ENCODE data around the gene GRIP2.

Gene GRIP2

GRCh38 chr3:14538451-14539088, 1.6 kb downstream of the GRIP2 start:
- DNase-seq, result no peak

GRCh38 chr3:14537590-14538450, 2.3 kb downstream of the GRIP2 start:
- no peak for DNase-seq

GRCh38 chr3:14536837-14537589, 3.1 kb downstream of the GRIP2 start:
- DNase-seq, result no peak

GRCh38 chr3:14536055-14536815, 3.9 kb downstream of the GRIP2 start:
- no peak for DNase-seq

GRCh38 chr3:14535616-14536015, 4.5 kb downstream of the GRIP2 start:
- DNase-seq, result no peak

- no peak for DNase-seq
Measured at GRCh38 chr3:14534516-14535191, 5.5 kb downstream of the GRIP2 start.

GRCh38 chr3:14533457-14533958, 6.6 kb downstream of the GRIP2 start:
- no peak for DNase-seq

- DNase-seq, result no peak
Measured at GRCh38 chr3:14532691-14533456, 7.3 kb downstream of the GRIP2 start.

- DNase-seq, result no peak
Measured at GRCh38 chr3:14531856-14532395, 8.2 kb downstream of the GRIP2 start.

GRCh38 chr3:14528081-14528480, 12.1 kb downstream of the GRIP2 start:
- DNase-seq, result no peak

GRCh38 chr3:14525685-14526631, 14.2 kb downstream of the GRIP2 start:
- DNase-seq, result peak in 1 of 2 experiments; percentile 18

GRCh38 chr3:14524920-14525660, 15.1 kb downstream of the GRIP2 start:
- no peak for DNase-seq

- DNase-seq, result no peak
Measured at GRCh38 chr3:14524311-14524711, 15.8 kb downstream of the GRIP2 start.

GRCh38 chr3:14523792-14524191, 16.4 kb downstream of the GRIP2 start:
- no peak for DNase-seq

GRCh38 chr3:14522768-14523167, 17.4 kb downstream of the GRIP2 start:
- DNase-seq, result no peak

- no peak for DNase-seq
Measured at GRCh38 chr3:14522129-14522691, 17.9 kb downstream of the GRIP2 start.

GRCh38 chr3:14521611-14522010, 18.5 kb downstream of the GRIP2 start:
- DNase-seq, result no peak

- DNase-seq, result no peak
Measured at GRCh38 chr3:14520967-14521366, 19.2 kb downstream of the GRIP2 start.

- DNase-seq, result no peak
Measured at GRCh38 chr3:14520149-14520548, 20.0 kb downstream of the GRIP2 start.
